HG03571 (cell line): ENCODE measurements around the gene MSI2.

Experiments used
- ATAC-seq: cut with Tn5 transposase; IDR thresholded peaks from one replicate; pipeline ENCODE4 v1.9.1; 2021; ENCODE audit not compliant: unreplicated experiment

The MSI2 gene

GRCh38 chr17:57561072-57561861 is 304.9 kb downstream of the MSI2 start:
- no peak for ATAC-seq

- ATAC-seq, result no peak
Measured at GRCh38 chr17:57562184-57562698, 305.9 kb downstream of the MSI2 start.

GRCh38 chr17:57563958-57564357 is 307.6 kb downstream of the MSI2 start:
- no peak for ATAC-seq

GRCh38 chr17:57565176-57565575 is 308.9 kb downstream of the MSI2 start:
- no peak for ATAC-seq

GRCh38 chr17:57566721-57567120 is 310.4 kb downstream of the MSI2 start:
- no peak for ATAC-seq

- no peak for ATAC-seq
Measured at GRCh38 chr17:57567251-57567650, 310.9 kb downstream of the MSI2 start.

GRCh38 chr17:57568340-57568739 is 312.0 kb downstream of the MSI2 start:
- no peak for ATAC-seq

GRCh38 chr17:57569021-57569420 is 312.7 kb downstream of the MSI2 start:
- ATAC-seq, result no peak

- ATAC-seq, result no peak
Measured at GRCh38 chr17:57569853-57570252, 313.5 kb downstream of the MSI2 start.

GRCh38 chr17:57570724-57571344 is 314.5 kb downstream of the MSI2 start:
- no peak for ATAC-seq

- ATAC-seq, result no peak
Measured at GRCh38 chr17:57572062-57572461, 315.7 kb downstream of the MSI2 start.

- ATAC-seq, result no peak
Measured at GRCh38 chr17:57572600-57572999, 316.3 kb downstream of the MSI2 start.

- ATAC-seq, result no peak
Measured at GRCh38 chr17:57574040-57574513, 317.8 kb downstream of the MSI2 start.

- no peak for ATAC-seq
Measured at GRCh38 chr17:57576744-57577143, 320.4 kb downstream of the MSI2 start.

GRCh38 chr17:57577751-57578607 is 321.7 kb downstream of the MSI2 start:
- no peak for ATAC-seq

GRCh38 chr17:57578608-57579225 is 322.4 kb downstream of the MSI2 start:
- ATAC-seq, result no peak

- no peak for ATAC-seq
Measured at GRCh38 chr17:57579245-57579644, 322.9 kb downstream of the MSI2 start.

- no peak for ATAC-seq
Measured at GRCh38 chr17:57580055-57580739, 323.9 kb downstream of the MSI2 start.

- ATAC-seq, result no peak
Measured at GRCh38 chr17:57582881-57583756, 326.8 kb downstream of the MSI2 start.
